ENCODE measurements around the gene LY6G6D. TPM values are rescaled to one million over a fixed set of nuclear protein-coding genes. Genes with fewer than 3 reads are reported as not detected.

LY6G6D gene
- total RNA-seq, 1 experiment from 2014 or later, result not detected

- peak; percentile 80 for DNase-seq (ENCODE audit: low read depth)
These were observed 19.8 kb downstream of the LY6G6D start for GRCh38 chr6:31734821-31735406.

- peak; percentile 88 for DNase-seq (ENCODE audit: low read depth)
These were observed 21.0 kb downstream of the LY6G6D start, which contains the start of gene CLIC1 for GRCh38 chr6:31736021-31736767. Gene CLIC1, minus strand, starts transcription at chr6:31736530. Its CDS starts 230 bp downstream, at chr6:31736300.

GRCh38 chr6:31736768-31737314 lies 21.7 kb downstream of the LY6G6D start:
- DNase-seq (ENCODE audit: low read depth), result no peak

GRCh38 chr6:31737315-31737990 lies 22.3 kb downstream of the LY6G6D start:
- peak; percentile 11 for DNase-seq (ENCODE audit: low read depth)

- DNase-seq (ENCODE audit: low read depth), result peak; percentile 89
These were observed 23.1 kb downstream of the LY6G6D start for GRCh38 chr6:31737991-31738979.

- peak; percentile 100 for DNase-seq (ENCODE audit: low read depth)
These were observed 24.7 kb downstream of the LY6G6D start, which contains the start of gene MSH5 for GRCh38 chr6:31739639-31740396. Gene MSH5, plus strand, starts transcription at chr6:31740005. Its CDS starts 462 bp downstream, at chr6:31740467.

- DNase-seq (ENCODE audit: low read depth), result no peak
These were observed 25.5 kb downstream of the LY6G6D start for GRCh38 chr6:31740397-31741223.

- DNase-seq (ENCODE audit: low read depth), result no peak
These were observed 26.7 kb downstream of the LY6G6D start for GRCh38 chr6:31741815-31742214.

GRCh38 chr6:31742894-31743293 lies 27.7 kb downstream of the LY6G6D start:
- DNase-seq (ENCODE audit: low read depth), result no peak

- no peak for DNase-seq (ENCODE audit: low read depth)
These were observed 29.3 kb downstream of the LY6G6D start for GRCh38 chr6:31744422-31744821.

- no peak for DNase-seq (ENCODE audit: low read depth)
These were observed 34.3 kb downstream of the LY6G6D start for GRCh38 chr6:31749301-31750036.

- no peak for DNase-seq (ENCODE audit: low read depth)
These were observed 35.4 kb downstream of the LY6G6D start for GRCh38 chr6:31750411-31751022.

GRCh38 chr6:31752739-31753319 lies 37.7 kb downstream of the LY6G6D start:
- peak; percentile 65 for DNase-seq (ENCODE audit: low read depth)

GRCh38 chr6:31758281-31758680 lies 43.1 kb downstream of the LY6G6D start:
- DNase-seq (ENCODE audit: low read depth), result no peak

- DNase-seq (ENCODE audit: low read depth), result no peak
These were observed 45.6 kb downstream of the LY6G6D start for GRCh38 chr6:31760790-31761189.

GRCh38 chr6:31761343-31761742 lies 46.2 kb downstream of the LY6G6D start:
- no peak for DNase-seq (ENCODE audit: low read depth)

- DNase-seq (ENCODE audit: low read depth), result no peak
These were observed 47.2 kb downstream of the LY6G6D start, which contains the start of gene SAPCD1 for GRCh38 chr6:31762356-31762755. Gene SAPCD1, plus strand, starts transcription at chr6:31762656. Its CDS starts 399 bp downstream, at chr6:31763055.
